GM12873 (cell line): ENCODE measurements around the gene PRRT1.

Experiments
- TF ChIP-seq, protein P1 (sequence below): IDR thresholded peaks from 2 replicates; pipeline ENCODE4 v1.5.1; 2012; ENCODE audit warnings: low read depth, mild to moderate bottlenecking, moderate library complexity, low read length, control low read depth; ENCODE audit not compliant: insufficient read depth; ENCODE audit errors: missing control alignments

Gene PRRT1

DNA sequence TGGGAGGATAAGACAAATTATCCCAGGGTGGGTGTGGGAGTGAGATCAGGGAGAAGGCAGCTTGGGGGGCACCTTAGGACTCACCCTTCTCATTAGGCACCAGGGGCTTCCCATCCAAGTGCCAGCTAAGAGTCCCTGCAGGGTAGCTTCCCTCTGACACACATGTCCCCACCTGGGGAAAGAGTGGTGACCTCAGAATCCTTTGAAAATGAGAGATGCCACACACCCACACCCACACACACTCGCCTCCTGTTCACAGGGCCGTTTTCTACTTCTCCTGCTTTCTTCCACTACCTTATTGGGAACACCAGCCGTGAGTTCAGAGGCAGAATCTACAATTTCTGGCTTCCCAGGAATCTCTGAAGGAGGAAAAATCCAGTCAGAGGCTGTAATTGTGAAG, 31.3 kb upstream of the PRRT1 start:
- TF ChIP-seq, protein P1, sequence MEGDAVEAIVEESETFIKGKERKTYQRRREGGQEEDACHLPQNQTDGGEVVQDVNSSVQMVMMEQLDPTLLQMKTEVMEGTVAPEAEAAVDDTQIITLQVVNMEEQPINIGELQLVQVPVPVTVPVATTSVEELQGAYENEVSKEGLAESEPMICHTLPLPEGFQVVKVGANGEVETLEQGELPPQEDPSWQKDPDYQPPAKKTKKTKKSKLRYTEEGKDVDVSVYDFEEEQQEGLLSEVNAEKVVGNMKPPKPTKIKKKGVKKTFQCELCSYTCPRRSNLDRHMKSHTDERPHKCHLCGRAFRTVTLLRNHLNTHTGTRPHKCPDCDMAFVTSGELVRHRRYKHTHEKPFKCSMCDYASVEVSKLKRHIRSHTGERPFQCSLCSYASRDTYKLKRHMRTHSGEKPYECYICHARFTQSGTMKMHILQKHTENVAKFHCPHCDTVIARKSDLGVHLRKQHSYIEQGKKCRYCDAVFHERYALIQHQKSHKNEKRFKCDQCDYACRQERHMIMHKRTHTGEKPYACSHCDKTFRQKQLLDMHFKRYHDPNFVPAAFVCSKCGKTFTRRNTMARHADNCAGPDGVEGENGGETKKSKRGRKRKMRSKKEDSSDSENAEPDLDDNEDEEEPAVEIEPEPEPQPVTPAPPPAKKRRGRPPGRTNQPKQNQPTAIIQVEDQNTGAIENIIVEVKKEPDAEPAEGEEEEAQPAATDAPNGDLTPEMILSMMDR = no peak

DNA sequence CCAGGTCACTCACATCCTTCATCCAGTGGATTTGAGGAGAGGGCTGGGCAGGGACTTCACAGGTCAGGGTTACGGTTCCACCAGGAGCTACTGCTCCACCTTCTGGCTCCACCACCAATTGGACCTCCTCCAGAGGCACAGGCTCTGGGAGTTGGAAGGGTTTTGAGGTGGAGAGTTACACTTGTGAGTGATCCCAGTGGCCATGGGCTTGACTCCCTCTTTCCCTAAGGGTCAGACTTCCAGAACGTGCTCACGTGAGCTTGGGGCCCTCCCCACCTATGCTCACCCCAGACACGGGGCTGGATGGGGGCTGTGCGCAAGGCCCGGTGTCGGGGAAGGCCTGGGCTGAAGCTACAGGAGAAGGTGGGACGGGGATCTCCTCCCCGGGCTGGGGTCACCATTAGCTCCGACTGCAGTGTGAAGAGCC, 30.8 kb upstream of the PRRT1 start:
- TF ChIP-seq, protein P1 = no peak

DNA sequence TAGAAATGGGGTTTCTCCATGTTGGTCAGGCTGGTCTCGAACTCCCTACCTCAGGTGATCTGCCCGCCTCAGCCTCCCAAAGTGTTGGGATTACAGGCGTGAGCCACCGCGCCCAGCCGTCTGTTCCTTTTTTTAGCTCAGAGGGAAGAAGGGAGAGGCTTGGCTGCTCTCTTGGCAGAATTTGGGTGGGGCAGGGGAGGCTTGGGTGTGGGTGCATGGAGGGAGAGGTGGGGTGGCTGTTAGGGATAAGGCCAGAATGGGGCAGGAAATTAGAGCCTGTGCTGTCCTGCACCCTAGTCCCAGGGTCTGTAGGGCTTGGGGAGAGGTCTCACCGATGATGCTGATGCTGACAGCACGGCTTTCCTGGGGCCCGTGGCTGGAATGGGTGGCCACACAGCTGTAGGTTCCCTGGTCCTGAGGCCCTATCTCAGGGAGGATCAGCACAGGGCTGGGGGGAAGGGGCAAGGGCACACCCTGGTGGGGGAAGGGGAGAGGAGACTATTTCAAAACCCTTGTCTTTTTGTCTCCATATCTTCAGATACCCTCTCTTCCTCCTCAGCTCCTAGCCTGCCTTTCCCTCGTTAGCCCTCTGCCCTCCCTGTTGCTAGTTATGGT, 30.3 kb upstream of the PRRT1 start:
- TF ChIP-seq, protein P1 = no peak

DNA sequence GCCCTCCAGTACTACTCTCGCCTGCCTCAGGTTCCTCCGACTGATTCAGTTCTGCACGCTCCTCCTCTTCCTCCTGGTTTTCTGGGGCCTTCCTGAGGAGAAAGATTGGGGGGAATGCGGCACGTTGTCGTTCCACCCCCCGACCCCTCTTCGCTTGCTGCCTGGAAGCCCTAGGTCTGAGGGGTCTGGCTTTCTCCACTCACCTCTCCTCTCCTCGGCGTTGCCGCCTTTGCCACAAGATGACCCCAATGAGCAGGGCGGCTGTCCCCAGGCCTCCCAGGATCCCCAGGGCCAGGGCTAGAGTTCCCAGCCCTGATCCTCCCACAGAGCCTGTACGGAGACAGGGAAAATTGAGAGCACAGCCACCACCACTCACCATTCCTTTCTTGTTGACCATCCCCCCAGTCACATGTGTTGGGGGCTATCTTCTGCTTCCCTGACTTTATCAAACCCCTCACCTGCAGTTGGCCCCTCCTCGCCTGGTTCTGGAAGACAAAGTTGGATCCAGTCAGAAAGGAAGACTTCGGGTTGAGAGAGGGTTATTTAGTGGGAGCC, 29.5 kb upstream of the PRRT1 start:
- TF ChIP-seq, protein P1 = no peak

DNA sequence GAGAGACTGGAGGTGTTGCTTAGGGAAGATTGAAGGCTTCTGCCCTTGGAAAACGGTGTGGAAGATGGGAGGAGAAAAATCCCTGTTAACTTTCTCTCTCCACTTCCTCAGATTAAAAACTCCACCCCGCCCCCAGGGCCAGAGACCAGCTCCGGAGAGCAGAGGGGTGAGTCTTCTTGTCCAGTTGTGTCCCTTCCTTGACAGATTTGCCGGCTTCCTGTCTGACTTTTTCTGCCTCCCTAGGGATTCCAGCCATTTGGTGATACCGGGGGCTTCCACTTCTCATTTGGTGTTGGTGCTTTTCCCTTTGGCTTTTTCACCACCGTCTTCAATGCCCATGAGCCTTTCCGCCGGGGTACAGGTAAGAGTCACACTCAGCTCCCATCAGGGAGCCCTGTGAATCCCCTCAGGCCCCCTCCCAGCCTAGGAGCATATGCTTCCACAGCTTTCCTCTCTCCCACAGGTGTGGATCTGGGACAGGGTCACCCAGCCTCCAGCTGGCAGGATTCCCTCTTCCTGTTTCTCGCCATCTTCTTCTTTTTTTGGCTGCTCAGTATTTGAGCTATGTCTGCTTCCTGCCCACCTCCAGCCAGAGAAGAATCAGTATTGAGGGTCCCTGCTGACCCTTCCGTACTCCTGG, 28.1 kb upstream of the PRRT1 start:
- TF ChIP-seq, protein P1 = no peak

DNA sequence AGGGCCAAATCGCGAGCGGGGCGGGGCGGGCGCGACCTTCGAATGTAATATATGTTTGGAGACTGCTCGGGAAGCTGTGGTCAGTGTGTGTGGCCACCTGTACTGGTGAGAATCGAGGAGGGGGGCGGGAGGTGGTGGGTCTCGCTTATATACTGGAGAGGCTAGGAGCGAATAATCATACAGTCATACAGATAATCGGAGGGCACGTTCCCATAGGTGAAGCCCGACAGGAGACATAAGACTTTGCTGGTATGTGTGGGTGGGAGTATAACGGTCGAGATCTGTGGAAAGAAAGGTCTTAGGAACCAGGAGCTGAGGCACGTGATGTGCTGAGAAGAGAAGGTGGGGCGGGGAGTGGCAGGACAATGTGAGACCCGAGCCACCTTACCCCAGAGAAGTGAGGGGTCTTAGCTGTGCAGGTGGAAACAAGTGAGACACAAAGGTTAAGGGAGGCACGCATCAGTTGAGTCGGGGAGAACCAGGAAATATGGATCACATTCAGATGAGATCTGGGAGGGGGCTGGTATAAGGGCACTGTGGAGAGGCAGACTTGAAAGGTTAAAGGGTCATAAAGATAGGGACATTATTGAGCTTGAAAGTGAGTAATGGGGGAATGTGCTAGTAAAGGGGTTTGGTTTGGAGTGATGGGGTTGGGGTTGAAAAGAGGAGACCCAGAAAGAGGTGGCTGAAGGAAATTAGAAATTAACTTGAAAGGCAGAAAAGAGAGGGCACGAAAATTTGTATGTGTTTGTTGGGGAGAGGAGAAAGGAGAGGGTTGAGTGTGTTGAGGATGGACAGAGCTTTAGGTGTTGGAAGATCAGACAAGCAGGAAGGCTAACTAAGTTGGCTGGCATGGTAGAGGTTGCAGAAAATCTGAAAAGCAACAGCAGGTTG, 27.1 kb upstream of the PRRT1 start:
- TF ChIP-seq, protein P1 = no peak
